ENCODE measurements around the gene CCN6.

DNA sequence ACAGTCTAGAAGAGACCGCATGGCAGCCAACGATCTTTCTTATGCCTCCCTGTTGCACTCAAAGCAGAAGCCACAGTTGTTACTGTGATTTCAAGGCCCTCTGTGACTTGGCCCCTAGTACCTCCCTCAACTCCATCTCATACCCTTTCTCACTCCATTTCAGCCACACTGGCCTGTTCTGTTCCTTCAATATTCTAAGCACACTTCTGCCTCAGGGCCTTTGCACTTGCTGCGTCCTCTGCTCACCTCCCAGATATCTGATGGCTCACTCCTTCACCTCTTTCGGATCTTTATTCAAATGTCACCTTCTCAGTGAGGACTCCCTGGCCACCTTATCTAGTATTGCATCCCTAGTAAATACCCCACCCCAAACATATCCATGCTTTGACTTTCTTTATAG lies 29.4 kb upstream of the CCN6 start:
- TF ChIP-seq, protein P1, sequence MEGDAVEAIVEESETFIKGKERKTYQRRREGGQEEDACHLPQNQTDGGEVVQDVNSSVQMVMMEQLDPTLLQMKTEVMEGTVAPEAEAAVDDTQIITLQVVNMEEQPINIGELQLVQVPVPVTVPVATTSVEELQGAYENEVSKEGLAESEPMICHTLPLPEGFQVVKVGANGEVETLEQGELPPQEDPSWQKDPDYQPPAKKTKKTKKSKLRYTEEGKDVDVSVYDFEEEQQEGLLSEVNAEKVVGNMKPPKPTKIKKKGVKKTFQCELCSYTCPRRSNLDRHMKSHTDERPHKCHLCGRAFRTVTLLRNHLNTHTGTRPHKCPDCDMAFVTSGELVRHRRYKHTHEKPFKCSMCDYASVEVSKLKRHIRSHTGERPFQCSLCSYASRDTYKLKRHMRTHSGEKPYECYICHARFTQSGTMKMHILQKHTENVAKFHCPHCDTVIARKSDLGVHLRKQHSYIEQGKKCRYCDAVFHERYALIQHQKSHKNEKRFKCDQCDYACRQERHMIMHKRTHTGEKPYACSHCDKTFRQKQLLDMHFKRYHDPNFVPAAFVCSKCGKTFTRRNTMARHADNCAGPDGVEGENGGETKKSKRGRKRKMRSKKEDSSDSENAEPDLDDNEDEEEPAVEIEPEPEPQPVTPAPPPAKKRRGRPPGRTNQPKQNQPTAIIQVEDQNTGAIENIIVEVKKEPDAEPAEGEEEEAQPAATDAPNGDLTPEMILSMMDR (IDR thresholded peaks at IDR 0.05) = no peak
- no peak for TF ChIP-seq POLR2A (IDR thresholded peaks at IDR 0.05)

Data from right lobe of liver (tissue), 4 donors.